Liver (tissue), 3 donors: Measurements from ENCODE around the gene SDF4.

Experiments
- CTCF ChIP-seq: fragments of 150-350 bp; IDR thresholded peaks from 2 replicates; pipeline ENCODE4 v1.5.1; 2017; ENCODE audit warnings: improper control_type of control experiment, low read depth, low read length; ENCODE audit not compliant: missing input control
- SP1 ChIP-seq: IDR thresholded peaks from 2 replicates; pipeline ENCODE4 v1.6.1; 2018; ENCODE audit warnings: antibody characterized with exemption, mild to moderate bottlenecking
- donor health status: healthy.
- donor health status: healthy.

GRCh38 chr1:1264026-1264425 is 32.2 kb upstream of the SDF4 start:
- TF ChIP-seq SP1: no peak
- no peak for TF ChIP-seq CTCF
